MG63 (cell line): ENCODE data around the gene ALOX5. TPM values are rescaled to one million over a fixed set of nuclear protein-coding genes. Genes with fewer than 3 reads are reported as not detected.
"Not testable (repeated sequence)": the region's sequence is repeated elsewhere in the genome, so short reads cannot be mapped to it uniquely, and the experiment has no call there.

Source experiments
- DNase-seq: peaks from one replicate; pipeline ENCODE4 v3.0.0-alpha.2; 2020
- H3K27me3 ChIP-seq: fragments of 250-450 bp; sonication (Bioruptor Pico); 2 replicates; pipeline ENCODE4 v1.5.1; 2020; ENCODE audit warnings: mild to moderate bottlenecking, moderate library complexity
- H3K36me3 ChIP-seq: fragments of 250-450 bp; sonication (Bioruptor Pico); 2 replicates; pipeline ENCODE4 v1.5.1; 2020; ENCODE audit warnings: mild to moderate bottlenecking, moderate library complexity
- H3K4me3 ChIP-seq: fragments of 250-450 bp; sonication (Bioruptor Pico); 2 replicates; pipeline ENCODE4 v1.5.1; 2020; ENCODE audit warnings: mild to moderate bottlenecking, moderate library complexity
- H3K9me3 ChIP-seq: fragments of 250-450 bp; sonication (Bioruptor Pico); 2 replicates; pipeline ENCODE4 v1.5.1; 2020; ENCODE audit warnings: mild to moderate bottlenecking, moderate library complexity
- total RNA-seq: library from RNA; depleted of rRNA; stranded (reverse); fragments of >200 nt; shearing (Covaris generic); gene quantifications from 2 replicates; pipeline ENCODE4 v1.2.3, GENCODE V29; 2014; ENCODE audit warnings: low replicate concordance

ALOX5 gene
- total RNA-seq, 1 experiment from 2014 or later, result not detected

GRCh38 chr10:45456822-45457221 is 82.8 kb downstream of the ALOX5 start:
- H3K27me3 ChIP-seq, result no peaks in the 10 kb centered on the region
- H3K9me3 ChIP-seq, result no peaks in the 10 kb centered on the region
- no peak for DNase-seq
- no peaks in the 10 kb centered on the region for H3K36me3 ChIP-seq
- H3K4me3 ChIP-seq, result no peak overlapping the region

DNA sequence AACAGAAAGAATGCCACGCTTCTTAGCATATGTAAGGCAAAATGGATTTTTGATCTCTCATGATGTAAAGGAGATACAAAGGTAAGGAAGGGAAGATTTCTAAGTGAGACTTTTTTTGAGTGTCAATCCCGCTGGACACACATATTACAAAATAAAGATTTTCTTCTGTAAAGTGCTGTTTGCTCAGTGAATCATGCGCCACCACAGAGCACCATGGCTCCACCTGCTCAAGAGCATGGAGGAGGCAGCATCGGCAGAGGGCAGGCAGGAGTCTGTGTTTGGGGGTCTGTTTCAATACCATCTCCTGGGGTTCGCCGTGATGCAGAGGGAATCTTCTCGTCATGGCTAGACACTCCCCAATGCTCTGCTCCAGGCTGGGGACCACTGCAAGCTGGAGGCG is 83.5 kb downstream of the ALOX5 start:
- Histone ChIP-seq H3K36me3 (no peaks in the 10 kb centered on the region), H3K27me3 (no peaks in the 10 kb centered on the region), H3K4me3 (no peak overlapping the region), H3K9me3 (no peaks in the 10 kb centered on the region)
- DNase-seq, result no peak

DNA sequence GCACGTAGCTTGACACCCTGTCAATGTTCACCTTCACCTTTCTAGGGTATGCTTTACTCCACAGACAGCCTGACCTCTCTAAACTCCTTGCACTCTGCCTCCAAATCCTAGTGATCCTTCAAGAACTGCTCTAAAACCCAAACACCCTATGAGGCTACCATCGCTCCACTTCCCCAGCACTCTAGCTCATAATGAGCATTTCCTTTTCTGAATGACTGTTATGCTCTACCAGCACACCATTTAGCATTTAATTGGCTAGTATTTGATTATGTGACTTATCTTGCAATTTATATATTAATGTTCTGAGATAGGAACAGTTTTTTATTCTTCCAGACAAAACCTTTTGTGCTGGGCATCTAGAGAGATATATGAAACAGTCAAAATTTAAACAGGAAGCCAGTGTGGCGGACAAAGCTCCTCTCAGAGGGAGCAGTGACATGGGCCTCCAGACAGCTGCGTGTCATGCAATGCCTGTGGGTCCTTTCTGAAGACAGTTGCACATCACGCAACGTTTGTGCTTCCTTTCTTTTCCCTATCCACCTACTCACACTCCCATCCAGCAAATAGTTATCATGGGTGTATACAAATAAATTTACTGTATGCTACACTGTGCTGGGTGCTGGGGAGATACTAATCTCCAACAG is 86.3 kb downstream of the ALOX5 start:
- no peaks in the 10 kb centered on the region for H3K9me3 ChIP-seq
- H3K27me3 ChIP-seq, result no peaks in the 10 kb centered on the region
- DNase-seq, result no peak
- H3K36me3 ChIP-seq, result no peaks in the 10 kb centered on the region
- H3K4me3 ChIP-seq, result no peak overlapping the region

DNA sequence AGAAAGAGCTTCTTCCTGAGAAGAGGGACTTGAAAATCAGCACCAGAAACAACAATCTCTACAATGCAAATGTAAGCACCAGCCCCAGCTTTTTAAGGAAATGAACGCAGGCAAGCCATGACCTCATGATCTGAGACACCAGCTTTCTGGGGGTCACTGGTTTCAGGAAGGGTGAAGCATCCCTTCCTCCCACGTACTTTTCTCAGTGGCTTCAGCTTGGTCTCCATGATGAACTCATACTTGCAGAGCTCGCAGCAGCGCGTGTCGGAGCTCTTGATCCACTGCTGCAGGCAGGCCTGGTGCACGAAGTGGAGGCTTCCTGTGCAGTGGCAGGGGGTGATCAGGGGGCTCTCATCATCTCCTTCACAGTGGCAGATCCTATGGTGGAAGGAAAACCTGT is 87.0 kb downstream of the ALOX5 start:
- H3K27me3 ChIP-seq, result no peaks in the 10 kb centered on the region
- no peaks in the 10 kb centered on the region for H3K9me3 ChIP-seq
- no peak overlapping the region for H3K4me3 ChIP-seq
- DNase-seq, result no peak
- no peaks in the 10 kb centered on the region for H3K36me3 ChIP-seq

- Histone ChIP-seq H3K9me3 (no peaks in the 10 kb centered on the region), H3K4me3 (no peak overlapping the region), H3K36me3 (no peaks in the 10 kb centered on the region), H3K27me3 (no peaks in the 10 kb centered on the region)
- DNase-seq, result no peak
These were observed 89.5 kb downstream of the ALOX5 start for GRCh38 chr10:45463244-45464116.

DNA sequence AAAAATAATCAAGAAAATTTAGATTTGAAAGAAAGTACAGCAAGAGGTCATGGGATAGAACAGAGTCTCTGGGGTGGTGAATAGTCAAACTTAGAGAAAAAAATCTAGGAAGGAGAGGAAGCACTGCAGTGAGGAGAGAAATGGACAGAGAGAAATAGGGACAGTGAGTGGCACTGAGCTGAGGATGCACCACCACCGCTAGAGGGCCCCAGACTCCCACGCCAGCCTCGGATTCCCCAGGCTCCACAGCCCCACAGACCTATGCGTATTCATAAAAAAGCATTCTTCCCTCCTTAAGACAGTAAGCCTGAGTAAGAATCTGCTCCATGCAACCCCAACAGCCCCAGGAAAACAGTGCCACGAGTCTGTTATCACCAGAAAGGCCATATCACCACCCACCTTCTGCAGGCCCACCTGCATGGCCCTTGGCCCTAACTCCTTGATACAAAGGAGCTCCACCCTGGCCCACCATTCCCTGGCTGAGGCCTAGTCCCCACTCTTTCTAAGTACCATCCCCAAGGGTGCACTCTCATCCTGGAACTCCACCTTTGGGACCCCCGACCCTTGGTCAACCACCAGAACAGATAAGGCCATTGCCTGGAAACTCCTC is 91.0 kb downstream of the ALOX5 start:
- Histone ChIP-seq H3K4me3 (no peak overlapping the region), H3K36me3 (no peaks in the 10 kb centered on the region), H3K27me3 (no peaks in the 10 kb centered on the region), H3K9me3 (no peaks in the 10 kb centered on the region)
- DNase-seq, result peak; percentile 50

- no peak for DNase-seq
- no peak overlapping the region for H3K4me3 ChIP-seq
These were observed 92.8 kb downstream of the ALOX5 start for GRCh38 chr10:45466784-45467183.

DNA sequence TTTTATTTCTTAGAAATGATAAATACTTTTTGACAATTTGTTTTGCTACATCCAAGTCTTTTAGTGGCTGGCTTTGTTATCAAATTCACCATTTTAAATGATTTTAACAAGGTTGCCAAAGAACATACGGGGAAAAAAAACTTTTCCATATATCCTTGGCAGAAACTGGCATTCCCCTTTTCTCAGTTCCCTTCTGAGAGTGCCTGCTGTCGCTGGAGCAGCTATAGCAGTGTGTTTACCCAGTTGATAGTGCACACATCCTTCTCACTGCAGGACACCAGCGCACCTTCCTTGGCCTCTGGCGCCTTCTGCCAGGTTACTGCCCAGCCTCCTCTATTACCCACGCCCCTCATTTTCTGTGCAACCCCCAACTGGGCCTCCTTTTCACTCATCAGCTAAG is 94.1 kb downstream of the ALOX5 start:
- no peaks in the 10 kb centered on the region for H3K27me3 ChIP-seq
- H3K9me3 ChIP-seq, result no peaks in the 10 kb centered on the region
- H3K36me3 ChIP-seq, result no peaks in the 10 kb centered on the region
- no peak for DNase-seq
- no peak overlapping the region for H3K4me3 ChIP-seq

More at GRCh38 chr10:45466784-45467183, 92.8 kb downstream of the ALOX5 start:
- H3K27me3 ChIP-seq, result no peaks in the 10 kb centered on the region
- H3K9me3 ChIP-seq, result no peaks in the 10 kb centered on the region
- no peaks in the 10 kb centered on the region for H3K36me3 ChIP-seq

DNA sequence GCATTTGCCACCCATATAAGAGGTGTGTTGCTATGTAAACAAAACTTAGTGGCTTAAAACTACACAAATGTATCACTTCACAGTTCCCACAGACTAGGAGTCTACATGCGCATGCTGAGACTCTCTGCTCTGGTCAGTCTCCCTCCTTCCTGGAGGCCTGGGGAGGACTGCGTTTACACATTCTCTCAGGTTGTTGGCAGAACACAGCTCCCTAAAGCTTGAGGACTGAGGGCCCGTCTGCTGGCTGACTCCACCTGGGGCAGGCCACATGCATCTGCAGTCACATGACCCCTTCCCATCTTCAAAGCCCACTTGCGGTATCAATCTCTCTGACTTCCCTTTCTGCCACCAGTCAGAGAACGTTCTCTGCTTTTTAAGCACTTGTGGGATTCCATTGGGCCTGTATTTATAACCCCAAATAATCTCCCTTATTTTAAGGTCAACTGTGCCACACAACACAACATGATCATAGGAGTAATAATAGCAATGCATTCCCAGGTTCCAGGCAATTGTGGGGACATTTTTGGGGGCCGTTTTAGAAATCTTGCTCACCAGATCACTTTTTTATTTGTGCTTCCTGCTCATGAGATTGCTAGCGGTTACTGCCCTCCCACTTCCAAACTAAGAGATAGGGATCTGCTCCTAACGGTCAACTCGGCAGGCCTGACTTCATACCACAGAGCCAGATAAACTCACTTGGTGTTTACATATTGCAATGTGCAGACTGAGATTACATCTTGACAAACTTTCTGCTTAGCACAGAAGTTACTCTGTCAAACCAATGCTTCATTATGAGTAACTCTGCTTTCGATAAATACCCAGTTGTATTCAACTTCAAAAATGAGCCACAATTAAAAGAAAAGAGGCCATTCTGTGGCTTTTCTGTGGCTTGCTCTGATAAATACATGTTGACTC is 96.3 kb downstream of the ALOX5 start:
- Histone ChIP-seq H3K4me3 (no peak overlapping the region), H3K27me3 (no peaks in the 10 kb centered on the region), H3K9me3 (no peaks in the 10 kb centered on the region), H3K36me3 (no peaks in the 10 kb centered on the region)
- no peak for DNase-seq

DNA sequence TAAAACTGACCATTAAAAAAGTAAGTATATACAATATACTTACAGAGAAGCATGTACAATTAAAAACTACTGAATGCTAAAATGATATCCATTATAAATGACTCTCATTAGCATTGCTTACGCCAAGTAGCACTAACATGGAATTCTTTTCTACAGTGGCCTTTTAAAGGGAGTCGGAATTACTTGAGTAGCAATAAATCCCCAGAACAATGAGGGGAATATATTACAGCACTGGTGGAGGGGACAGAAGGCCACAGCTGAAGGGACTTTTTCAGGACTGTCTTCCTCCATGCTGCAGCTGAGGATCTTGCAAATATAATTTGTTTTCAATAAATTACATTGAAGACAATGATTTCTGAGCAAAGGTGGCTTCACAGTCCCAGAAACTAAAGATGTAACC is 97.0 kb downstream of the ALOX5 start:
- Histone ChIP-seq H3K27me3 (no peaks in the 10 kb centered on the region), H3K4me3 (no peak overlapping the region), H3K9me3 (no peaks in the 10 kb centered on the region), H3K36me3 (no peaks in the 10 kb centered on the region)
- DNase-seq, result no peak

DNA sequence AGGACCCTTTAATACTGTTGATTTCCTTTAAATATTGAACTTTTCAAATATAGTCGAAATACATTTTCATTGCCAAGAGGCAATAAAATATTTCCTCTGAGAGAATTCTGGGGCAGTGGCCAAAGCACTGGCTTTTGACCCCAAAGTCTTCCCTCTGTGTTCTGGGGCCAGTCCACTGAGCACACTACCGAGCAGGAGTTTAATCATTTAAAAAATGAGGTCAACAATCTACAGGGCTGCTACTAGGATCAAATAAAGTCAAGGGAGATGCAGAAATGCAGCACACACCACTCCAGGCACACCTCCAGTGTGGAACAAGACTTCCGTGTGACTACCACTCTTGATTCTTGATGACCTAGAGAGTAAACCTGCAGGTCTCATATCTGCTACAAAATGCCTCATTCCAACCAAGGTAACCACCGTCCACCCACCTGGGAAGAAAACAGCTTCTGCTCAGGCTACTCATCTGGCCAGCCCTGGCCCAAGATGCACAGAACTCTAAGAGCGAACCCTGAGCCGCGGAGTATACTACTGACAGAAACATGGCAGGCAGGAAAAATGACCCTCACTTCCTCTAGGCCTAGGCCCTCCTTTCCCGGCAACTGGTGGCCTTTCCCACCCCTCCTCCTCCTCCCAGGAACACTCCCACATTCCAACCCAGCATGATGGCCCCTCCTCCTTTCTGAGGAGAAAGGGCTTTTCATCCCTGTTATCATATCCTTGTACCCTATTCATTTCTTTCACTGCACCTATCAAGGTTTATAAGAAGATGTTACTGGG is 97.7 kb downstream of the ALOX5 start:
- Histone ChIP-seq H3K9me3 (no peaks in the 10 kb centered on the region), H3K4me3 (no peak overlapping the region), H3K27me3 (no peaks in the 10 kb centered on the region), H3K36me3 (no peaks in the 10 kb centered on the region)
- DNase-seq, result no peak

GRCh38 chr10:45473126-45473525 is 99.1 kb downstream of the ALOX5 start:
- no peak for DNase-seq

GRCh38 chr10:45476559-45476958 is 102.5 kb downstream of the ALOX5 start:
- no peaks in the 10 kb centered on the region for H3K27me3 ChIP-seq
- H3K4me3 ChIP-seq, result no peak overlapping the region
- no peaks in the 10 kb centered on the region for H3K36me3 ChIP-seq
- 0 out of 2 replicates have a peak, but pooled peaks cover 3% of the 10 kb centered on the region for H3K9me3 ChIP-seq
- no peak for DNase-seq

More at GRCh38 chr10:45473126-45473525, 99.1 kb downstream of the ALOX5 start:
- Histone ChIP-seq H3K27me3 (no peaks in the 10 kb centered on the region), H3K9me3 (0 out of 2 replicates have a peak, but pooled peaks cover 1% of the 10 kb centered on the region), H3K4me3 (no peak overlapping the region), H3K36me3 (no peaks in the 10 kb centered on the region)

DNA sequence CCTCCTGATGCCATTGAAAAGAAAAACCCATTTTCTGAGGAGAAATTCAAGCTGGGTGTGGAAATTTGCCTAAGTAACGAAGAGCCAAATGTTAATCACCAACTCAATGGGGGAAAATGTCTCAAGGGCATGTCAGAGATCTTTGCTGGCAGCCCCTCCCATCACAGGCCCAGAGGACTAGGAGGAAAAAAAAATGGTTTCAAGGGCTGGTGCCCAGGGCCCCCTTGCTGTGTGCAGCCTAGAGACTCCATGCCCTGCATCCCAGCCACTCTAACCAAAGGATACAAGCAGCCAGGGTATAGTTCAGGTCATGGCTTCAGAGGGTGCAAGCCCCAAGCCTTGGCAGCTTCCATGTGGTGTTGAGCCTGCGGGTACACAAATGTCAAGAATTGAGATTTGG is 106.3 kb downstream of the ALOX5 start:
- H3K4me3 ChIP-seq, result no peak overlapping the region
- H3K27me3 ChIP-seq, result no peaks in the 10 kb centered on the region
- 0 out of 2 replicates have a peak, but pooled peaks cover 3% of the 10 kb centered on the region for H3K9me3 ChIP-seq
- DNase-seq, result no peak
- no peaks in the 10 kb centered on the region for H3K36me3 ChIP-seq

GRCh38 chr10:45481100-45481499 is 107.1 kb downstream of the ALOX5 start:
- not testable (repeated sequence) for H3K36me3 ChIP-seq, H3K4me3 ChIP-seq, H3K27me3 ChIP-seq, DNase-seq, H3K9me3 ChIP-seq

- Histone ChIP-seq H3K4me3 (no peak overlapping the region), H3K27me3 (no peaks in the 10 kb centered on the region), H3K36me3 (no peaks in the 10 kb centered on the region), H3K9me3 (0 out of 2 replicates have a peak, but pooled peaks cover 3% of the 10 kb centered on the region)
- DNase-seq, result no peak
These were observed 109.0 kb downstream of the ALOX5 start for GRCh38 chr10:45483002-45483401.
